Posterior vena cava (tissue), 2 donors: ENCODE data around the gene AGTPBP1. TPM values are rescaled to one million over a fixed set of nuclear protein-coding genes. Genes with fewer than 3 reads are reported as not detected.
A peak's percentile ranks its signal among the peaks of the same experiment; 100 is the strongest.
"Not testable (repeated sequence)": the region's sequence is repeated elsewhere in the genome, so short reads cannot be mapped to it uniquely, and the experiment has no call there.

ENCODE experiments used
- DNase-seq: peaks from one replicate; pipeline ENCODE4 v3.0.0-alpha.2; 2020; ENCODE audit warnings: low spot score
- intact Hi-C, 2 donors: fragments of 100-400 bp; cut with DNase I; formaldehyde crosslinking; loops; one replicate each; pipeline versions ENCODE4 v1.14.1 to v1.14.2; 2022 to 2023
- total RNA-seq, 2 donors: library from RNA; stranded (reverse); fragmentation: NEBNext Ultra II Directional; extraction: Animal tissue kit (Norgen Biotek cat#: 25700); gene quantifications; one replicate each; pipeline ENCODE4 v1.2.1, GENCODE V29; 2021
- donor health status: DM: yes; HTN: yes; CAD: no.
- donor health status: DM: yes; HTN: yes; CAD: no.

The AGTPBP1 gene
- total RNA-seq, 2 donors from 2014 or later: 24.8 to 29.8 TPM

GRCh38 chr9:85645909-85646627 is 95.7 kb downstream of the AGTPBP1 start:
- intact Hi-C loops: no loop called here
- no peak for DNase-seq

- intact Hi-C loops: loop anchor here in 1 of 2 donors (5.0 kb wide), 1 partner anchor 73 kb away; no protein-coding TSS in a partner anchor
- no peak for DNase-seq
These were observed 101.3 kb downstream of the AGTPBP1 start for GRCh38 chr9:85640425-85640824.

DNA sequence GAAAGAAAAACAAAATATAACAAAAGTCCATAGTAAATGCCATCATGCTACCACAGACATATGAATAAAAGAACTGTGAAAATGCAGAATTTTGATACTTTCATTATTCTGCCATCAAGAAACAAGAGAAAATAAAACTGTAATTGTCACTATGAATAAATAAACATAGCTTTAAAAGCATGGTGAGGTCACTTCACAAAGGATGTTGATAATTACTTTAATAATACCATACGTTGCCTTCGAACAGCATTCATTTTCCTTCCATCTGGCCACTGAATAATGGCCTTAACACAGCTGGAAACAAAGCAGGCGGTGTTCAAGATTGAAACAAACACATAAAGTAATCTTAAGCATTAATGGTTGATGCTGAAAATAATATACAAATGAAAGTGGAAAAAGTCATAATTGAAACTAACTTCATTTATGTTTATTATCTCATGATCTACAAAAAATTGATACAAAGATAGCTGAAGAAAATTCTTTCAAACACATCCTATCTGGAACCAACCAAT is 102.0 kb downstream of the AGTPBP1 start:
- intact Hi-C loops: loop anchor here in 1 of 2 donors (5.0 kb wide), 1 partner anchor 72 kb away; no protein-coding TSS in a partner anchor
- no peak for DNase-seq

GRCh38 chr9:85631809-85632208 is 109.9 kb downstream of the AGTPBP1 start:
- intact Hi-C loops: no loop called here
- DNase-seq: no peak

DNA sequence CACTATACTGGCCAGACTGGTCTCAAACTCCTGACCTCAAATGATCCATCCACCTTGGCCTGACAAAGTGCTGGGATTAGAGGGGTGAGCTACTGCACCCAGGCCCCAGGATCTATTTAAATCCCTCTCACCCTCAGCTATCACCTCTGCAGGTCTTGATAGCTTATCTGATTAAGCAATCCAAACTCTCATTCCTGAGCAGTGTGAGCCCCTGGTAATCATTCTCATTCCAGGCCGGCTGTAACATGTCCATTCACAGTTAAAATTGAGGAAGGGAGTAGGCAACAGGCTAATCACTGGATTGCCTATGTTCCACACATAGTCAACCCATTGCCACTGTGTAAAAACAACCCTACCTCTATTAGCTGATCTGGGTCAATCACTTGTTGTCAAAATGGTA is 111.1 kb downstream of the AGTPBP1 start:
- DNase-seq: no peak
- intact Hi-C loops: no loop called here

- DNase-seq: no peak
- intact Hi-C loops: no loop called here
These were observed 124.5 kb downstream of the AGTPBP1 start for GRCh38 chr9:85617141-85617670.

GRCh38 chr9:85615792-85616191 is 126.0 kb downstream of the AGTPBP1 start:
- intact Hi-C loops: no loop called here

DNA sequence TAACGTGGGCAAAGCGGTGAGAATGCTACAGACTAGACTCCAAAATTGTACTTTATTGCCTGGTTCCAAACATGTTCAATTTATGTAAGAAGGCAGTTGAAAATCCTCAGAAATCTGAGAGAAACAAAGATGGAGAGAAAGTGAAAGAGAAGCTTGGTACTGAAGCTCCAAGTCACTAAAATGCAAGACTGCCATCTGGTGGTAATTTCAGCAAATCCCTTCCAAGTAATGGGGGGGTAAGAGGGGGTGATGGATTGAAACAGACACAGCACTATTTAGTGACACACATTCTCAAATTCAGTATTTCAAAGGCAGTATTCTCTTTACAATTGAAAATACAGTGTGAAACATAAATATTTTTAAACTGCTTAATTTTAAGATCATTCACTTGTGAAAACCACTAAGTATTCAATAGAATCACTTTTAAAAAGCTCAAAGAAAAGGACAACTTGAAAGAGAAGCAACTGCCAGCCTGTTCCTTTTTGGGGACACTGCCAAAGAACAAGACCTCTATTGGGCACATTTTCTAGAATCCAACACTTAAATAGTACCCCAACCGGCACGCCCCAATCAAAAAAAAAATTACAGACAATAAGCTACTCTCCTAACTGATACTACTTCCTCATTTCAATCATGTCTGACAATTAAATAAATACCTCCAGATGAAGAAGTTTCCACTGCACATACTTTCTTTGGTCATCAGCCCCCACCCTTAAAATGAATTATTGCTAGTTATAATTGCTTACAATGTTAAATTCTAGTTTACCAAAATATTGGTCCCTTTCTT is 131.5 kb downstream of the AGTPBP1 start:
- intact Hi-C loops: no loop called here
- no peak for DNase-seq

More at GRCh38 chr9:85615792-85616191, 126.0 kb downstream of the AGTPBP1 start:
- no peak for DNase-seq

DNA sequence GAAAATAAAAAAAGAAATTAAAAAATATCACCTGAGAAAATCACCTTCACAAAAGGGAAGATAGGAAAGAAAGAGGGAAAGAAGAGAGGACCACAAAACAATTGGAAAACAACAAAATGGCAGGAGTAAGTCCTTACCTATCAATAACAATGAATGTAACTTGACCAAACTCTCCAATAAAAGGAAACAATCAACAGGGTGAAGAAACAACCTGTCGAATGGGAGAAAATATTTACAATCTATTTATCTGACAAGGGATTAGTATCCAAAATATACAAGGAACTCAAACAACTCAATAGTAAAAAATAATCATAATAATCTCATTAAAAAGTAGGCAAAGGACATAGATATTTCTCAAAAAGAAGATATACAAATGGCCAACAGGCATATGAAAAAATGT is 135.8 kb downstream of the AGTPBP1 start:
- intact Hi-C loops: no loop called here

GRCh38 chr9:85603936-85604335 is 137.8 kb downstream of the AGTPBP1 start:
- DNase-seq: peak; percentile 51
- intact Hi-C loops: no loop called here

More for the DNA sequence above, 135.8 kb downstream of the AGTPBP1 start:
- no peak for DNase-seq

GRCh38 chr9:85602742-85603141 is 139.0 kb downstream of the AGTPBP1 start:
- intact Hi-C loops: no loop called here
- DNase-seq: no peak

GRCh38 chr9:85600675-85601263 is 141.0 kb downstream of the AGTPBP1 start:
- no peak for DNase-seq
- intact Hi-C loops: no loop called here

DNA sequence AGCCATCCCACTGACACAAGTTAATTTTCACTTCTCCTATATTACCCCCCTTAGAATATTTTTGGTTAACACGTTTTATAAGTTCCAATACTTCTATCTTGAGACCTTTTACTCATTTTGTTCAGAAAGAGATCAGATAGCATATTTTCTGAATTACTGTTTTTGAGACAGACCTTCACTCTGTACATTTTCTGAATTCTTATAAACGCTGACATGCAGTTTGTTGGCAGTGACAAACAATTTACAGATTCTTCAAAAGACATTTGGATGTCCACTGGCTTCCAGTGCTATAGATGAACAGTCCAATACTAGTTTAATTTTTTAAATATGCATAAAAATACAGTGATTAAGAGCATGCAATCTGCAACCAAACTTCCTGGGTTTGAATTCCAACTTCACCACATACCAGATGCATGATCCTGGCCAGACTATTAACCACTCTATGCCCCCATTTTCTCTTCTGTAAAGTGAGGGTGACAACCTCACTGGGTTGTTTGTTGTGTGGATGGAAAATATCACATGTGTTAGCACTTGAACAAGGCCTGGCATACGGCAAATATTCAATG is 142.1 kb downstream of the AGTPBP1 start:
- intact Hi-C loops: no loop called here

DNA sequence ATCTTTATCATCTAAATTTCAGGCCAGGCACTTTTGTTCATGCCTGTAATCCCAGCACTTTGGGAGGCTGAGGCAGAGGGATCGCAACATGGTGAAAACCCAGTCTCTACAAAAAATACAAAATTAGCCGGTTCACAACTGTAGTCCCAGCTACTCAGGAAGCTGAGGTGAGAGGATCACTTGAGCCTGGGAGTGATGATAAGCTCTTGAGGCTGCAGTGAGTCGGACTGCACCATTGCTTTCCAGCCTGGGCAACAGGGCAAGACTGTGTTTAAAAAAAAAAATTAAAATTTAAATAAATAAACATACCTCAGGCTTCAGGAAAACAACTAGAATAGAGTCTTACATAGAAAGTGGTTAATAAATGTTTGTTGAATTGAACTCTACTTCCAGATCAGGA is 147.4 kb downstream of the AGTPBP1 start:
- no peak for DNase-seq
- intact Hi-C loops: no loop called here

More for the DNA sequence above, 142.1 kb downstream of the AGTPBP1 start:
- DNase-seq: no peak

- intact Hi-C loops: no loop called here
These were observed 155.1 kb downstream of the AGTPBP1 start for GRCh38 chr9:85586684-85587083.

DNA sequence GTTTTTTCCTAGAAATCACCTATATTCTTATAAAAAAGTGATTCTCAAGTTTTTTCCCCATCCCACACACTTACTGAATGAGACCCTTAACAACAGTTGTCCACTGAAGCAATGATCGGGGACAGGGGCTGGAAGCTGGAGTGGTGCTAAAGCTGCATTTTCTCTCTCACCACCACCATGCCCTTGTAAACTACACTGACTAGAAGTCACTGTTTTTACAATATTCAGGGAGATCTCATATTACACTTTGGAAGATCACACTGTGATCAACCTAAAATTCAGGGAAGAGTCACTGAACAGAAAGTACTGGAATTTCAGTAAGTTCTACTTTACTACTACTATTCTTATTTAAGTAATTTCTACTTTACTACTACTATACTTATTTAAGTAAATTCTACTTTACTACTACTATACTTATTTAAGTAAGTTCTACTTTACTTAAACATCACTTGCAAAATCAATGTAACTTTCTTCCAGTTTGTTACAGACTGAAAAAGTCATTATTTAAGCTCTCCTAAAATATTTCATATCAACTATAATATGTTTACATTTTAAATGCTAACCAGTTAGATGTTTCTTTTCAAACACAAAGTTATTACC is 164.3 kb downstream of the AGTPBP1 start:
- intact Hi-C loops: no loop called here
- no peak for DNase-seq

More at GRCh38 chr9:85586684-85587083, 155.1 kb downstream of the AGTPBP1 start:
- no peak for DNase-seq

DNA sequence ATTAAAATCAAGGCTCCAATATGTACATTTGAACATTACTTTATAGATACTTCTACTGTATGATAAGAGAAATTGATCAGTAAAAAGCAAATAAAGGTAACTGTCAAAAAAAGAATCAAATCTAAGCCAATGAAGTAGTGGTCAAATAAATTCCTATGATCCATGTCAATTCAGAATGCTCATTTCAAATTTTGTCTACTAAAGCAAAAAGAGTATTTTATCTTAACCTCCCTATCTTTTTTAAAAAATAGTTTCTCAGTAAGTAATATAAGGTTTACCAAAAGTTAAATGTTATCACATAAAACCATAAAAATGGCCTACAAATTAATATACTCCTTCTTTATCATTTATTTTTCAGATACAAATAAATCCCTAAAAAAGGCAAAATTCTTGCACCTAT is 165.9 kb downstream of the AGTPBP1 start:
- no peak for DNase-seq
- intact Hi-C loops: no loop called here

GRCh38 chr9:85573546-85573945 is 168.2 kb downstream of the AGTPBP1 start:
- DNase-seq, intact Hi-C loops: not testable (repeated sequence)

DNA sequence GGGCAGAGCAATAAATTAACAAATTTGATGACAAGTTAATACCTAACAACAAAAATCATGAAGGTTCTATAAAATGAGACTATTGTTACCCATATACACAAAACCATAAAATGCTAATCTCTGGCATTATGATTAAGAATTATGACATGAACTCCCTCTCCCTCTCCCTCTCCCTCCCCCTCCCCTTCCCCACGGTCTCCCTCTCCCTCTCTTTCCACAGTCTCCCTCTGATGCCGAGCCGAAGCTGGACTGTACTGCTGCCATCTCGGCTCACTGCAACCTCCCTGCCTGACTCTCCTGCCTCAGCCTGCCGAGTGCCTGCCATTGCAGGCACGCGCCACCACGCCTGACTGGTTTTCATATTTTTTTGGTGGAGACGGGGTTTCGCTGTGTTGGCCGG is 168.8 kb downstream of the AGTPBP1 start:
- intact Hi-C loops, DNase-seq: not testable (repeated sequence)
